ENCODE data around the gene PCSK6. TPM values are rescaled to one million over a fixed set of nuclear protein-coding genes. Genes with fewer than 3 reads are reported as not detected.

The PCSK6 gene
- total RNA-seq, 1 experiment from 2014 or later: 10.6 TPM

DNA sequence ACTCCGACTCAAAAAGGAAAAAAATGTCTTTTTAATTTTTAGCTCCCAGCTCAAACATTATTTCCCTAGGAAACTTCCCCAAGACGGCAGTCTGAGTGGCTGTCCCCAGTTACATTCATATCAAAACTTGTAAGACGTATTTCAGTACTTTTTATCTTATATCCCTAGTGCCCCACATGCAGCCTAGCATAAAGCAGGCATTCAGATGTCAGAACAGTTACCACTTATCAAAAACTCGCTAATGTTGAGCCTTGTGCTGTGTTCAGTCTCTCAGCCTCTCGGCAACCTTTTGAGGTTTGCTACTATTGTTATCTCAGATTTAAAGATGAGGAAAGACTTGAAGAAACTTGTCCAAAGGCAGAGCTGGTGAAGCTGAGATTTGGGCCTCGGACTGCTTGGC, 205.6 kb downstream of the PCSK6 start:
- no peak for TF ChIP-seq SIN3A (IDR thresholded peaks at IDR 0.05; ENCODE audit: borderline replicate concordance, insufficient read depth, low read depth, low read length)
- no peak for TF ChIP-seq POLR2AphosphoS5 (IDR thresholded peaks at IDR 0.05; ENCODE audit: low read depth, low read length)
- TF ChIP-seq, protein P1, sequence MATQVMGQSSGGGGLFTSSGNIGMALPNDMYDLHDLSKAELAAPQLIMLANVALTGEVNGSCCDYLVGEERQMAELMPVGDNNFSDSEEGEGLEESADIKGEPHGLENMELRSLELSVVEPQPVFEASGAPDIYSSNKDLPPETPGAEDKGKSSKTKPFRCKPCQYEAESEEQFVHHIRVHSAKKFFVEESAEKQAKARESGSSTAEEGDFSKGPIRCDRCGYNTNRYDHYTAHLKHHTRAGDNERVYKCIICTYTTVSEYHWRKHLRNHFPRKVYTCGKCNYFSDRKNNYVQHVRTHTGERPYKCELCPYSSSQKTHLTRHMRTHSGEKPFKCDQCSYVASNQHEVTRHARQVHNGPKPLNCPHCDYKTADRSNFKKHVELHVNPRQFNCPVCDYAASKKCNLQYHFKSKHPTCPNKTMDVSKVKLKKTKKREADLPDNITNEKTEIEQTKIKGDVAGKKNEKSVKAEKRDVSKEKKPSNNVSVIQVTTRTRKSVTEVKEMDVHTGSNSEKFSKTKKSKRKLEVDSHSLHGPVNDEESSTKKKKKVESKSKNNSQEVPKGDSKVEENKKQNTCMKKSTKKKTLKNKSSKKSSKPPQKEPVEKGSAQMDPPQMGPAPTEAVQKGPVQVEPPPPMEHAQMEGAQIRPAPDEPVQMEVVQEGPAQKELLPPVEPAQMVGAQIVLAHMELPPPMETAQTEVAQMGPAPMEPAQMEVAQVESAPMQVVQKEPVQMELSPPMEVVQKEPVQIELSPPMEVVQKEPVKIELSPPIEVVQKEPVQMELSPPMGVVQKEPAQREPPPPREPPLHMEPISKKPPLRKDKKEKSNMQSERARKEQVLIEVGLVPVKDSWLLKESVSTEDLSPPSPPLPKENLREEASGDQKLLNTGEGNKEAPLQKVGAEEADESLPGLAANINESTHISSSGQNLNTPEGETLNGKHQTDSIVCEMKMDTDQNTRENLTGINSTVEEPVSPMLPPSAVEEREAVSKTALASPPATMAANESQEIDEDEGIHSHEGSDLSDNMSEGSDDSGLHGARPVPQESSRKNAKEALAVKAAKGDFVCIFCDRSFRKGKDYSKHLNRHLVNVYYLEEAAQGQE (IDR thresholded peaks at IDR 0.05; ENCODE audit: insufficient read depth in 1 of 2, low read depth in 2 of 2, low read length in 1 of 2): no peak
- TF ChIP-seq, protein P2, sequence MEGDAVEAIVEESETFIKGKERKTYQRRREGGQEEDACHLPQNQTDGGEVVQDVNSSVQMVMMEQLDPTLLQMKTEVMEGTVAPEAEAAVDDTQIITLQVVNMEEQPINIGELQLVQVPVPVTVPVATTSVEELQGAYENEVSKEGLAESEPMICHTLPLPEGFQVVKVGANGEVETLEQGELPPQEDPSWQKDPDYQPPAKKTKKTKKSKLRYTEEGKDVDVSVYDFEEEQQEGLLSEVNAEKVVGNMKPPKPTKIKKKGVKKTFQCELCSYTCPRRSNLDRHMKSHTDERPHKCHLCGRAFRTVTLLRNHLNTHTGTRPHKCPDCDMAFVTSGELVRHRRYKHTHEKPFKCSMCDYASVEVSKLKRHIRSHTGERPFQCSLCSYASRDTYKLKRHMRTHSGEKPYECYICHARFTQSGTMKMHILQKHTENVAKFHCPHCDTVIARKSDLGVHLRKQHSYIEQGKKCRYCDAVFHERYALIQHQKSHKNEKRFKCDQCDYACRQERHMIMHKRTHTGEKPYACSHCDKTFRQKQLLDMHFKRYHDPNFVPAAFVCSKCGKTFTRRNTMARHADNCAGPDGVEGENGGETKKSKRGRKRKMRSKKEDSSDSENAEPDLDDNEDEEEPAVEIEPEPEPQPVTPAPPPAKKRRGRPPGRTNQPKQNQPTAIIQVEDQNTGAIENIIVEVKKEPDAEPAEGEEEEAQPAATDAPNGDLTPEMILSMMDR (IDR thresholded peaks at IDR 0.05): no peak
- TF ChIP-seq TCF7L2 (IDR thresholded peaks at IDR 0.05; ENCODE audit: low read depth, low read length): no peak
- H3K36me3 ChIP-seq (ENCODE audit: control insufficient read depth, insufficient read depth, low read length): peaks cover 42% of the 10 kb centered on the region
- no peak overlapping the region for H3K4me3 ChIP-seq (ENCODE audit: low read depth in 2 of 2, low read length in 2 of 2)
- ATAC-seq (no peak), DNase-seq (ENCODE audit: low read depth, low spot score) (no peak)
- H3K27ac ChIP-seq (ENCODE audit: low read length): no peak overlapping the region
- H3K27me3 ChIP-seq (ENCODE audit: control insufficient read depth, insufficient read depth, low read length): no peaks in the 10 kb centered on the region
- no peaks in the 10 kb centered on the region for H3K4me1 ChIP-seq (ENCODE audit: control insufficient read depth, insufficient read depth, low read length)
- POLR2A ChIA-PET: no interaction called here
- CTCF ChIA-PET: no interaction called here
- intact Hi-C loops (cut with micrococcal nuclease; ENCODE audit: unreplicated experiment) (no loop called here), in situ Hi-C loops (cut with HindIII; ENCODE audit: low pct_unique_long_range_greater_than_20kb, low sequenced_read_pairs) (no loop called here)
- H3K9me3 ChIP-seq (ENCODE audit: control insufficient read depth, insufficient read depth, low read depth, low read length): no peaks in the 10 kb centered on the region
- BruUV-seq (replicated peaks): TSS peak; percentile 53

DNA sequence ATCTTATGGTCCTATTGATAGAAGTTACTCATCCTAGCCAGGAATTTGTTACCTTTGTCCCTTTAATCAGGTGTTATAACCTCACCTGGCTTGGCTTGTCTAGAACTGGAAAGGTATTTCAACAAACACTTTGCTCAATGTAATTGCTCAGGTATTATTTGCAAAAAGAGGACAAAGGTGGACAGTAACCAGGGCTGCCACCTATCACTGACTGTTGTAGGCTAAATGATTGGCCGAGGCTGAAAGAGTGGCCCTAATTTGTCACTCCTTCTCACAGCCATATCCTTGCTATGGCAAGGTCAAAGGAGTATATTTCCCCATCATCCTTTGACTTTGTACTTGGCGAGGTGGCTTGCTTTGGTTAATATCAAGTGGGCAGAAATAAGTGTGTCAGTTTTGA, 209.5 kb downstream of the PCSK6 start:
- DNase-seq (ENCODE audit: low read depth, low spot score) (no peak), ATAC-seq (no peak)
- Histone ChIP-seq H3K27ac (ENCODE audit: low read length) (no peak overlapping the region), H3K36me3 (ENCODE audit: control insufficient read depth, insufficient read depth, low read length) (peaks cover 14% of the 10 kb centered on the region), H3K9me3 (ENCODE audit: control insufficient read depth, insufficient read depth, low read depth, low read length) (no peaks in the 10 kb centered on the region), H3K4me3 (ENCODE audit: low read depth in 2 of 2, low read length in 2 of 2) (no peak overlapping the region), H3K27me3 (ENCODE audit: control insufficient read depth, insufficient read depth, low read length) (no peaks in the 10 kb centered on the region), H3K4me1 (ENCODE audit: control insufficient read depth, insufficient read depth, low read length) (peaks cover 17% of the 10 kb centered on the region)
- ChIA-PET CTCF (interaction anchor here (1.0 kb wide), 1 partner anchor 10 kb away, joined by 4 read pairs; no protein-coding TSS in a partner anchor), POLR2A (interaction anchor here (0.6 kb wide), 1 partner anchor 10 kb away, joined by 3 read pairs; no protein-coding TSS in a partner anchor)
- intact Hi-C loops (cut with micrococcal nuclease; ENCODE audit: unreplicated experiment): no loop called here
- no TSS peak for BruUV-seq (replicated peaks)
- in situ Hi-C loops (cut with HindIII; ENCODE audit: low pct_unique_long_range_greater_than_20kb, low sequenced_read_pairs): no loop called here
- TF ChIP-seq, protein P2 (IDR thresholded peaks at IDR 0.05): no peak
- TF ChIP-seq SIN3A (IDR thresholded peaks at IDR 0.05; ENCODE audit: borderline replicate concordance, insufficient read depth, low read depth, low read length) (no peak), POLR2AphosphoS5 (IDR thresholded peaks at IDR 0.05; ENCODE audit: low read depth, low read length) (no peak; the same call in 1 of the 2 replicates), TCF7L2 (IDR thresholded peaks at IDR 0.05; ENCODE audit: low read depth, low read length) (no peak)
- TF ChIP-seq, protein P1 (IDR thresholded peaks at IDR 0.05; ENCODE audit: insufficient read depth in 1 of 2, low read depth in 2 of 2, low read length in 1 of 2): no peak

Data from Panc1 (cell line).